ENCODE measurements around the gene GHRHR. TPM values are rescaled to one million over a fixed set of nuclear protein-coding genes. Genes with fewer than 3 reads are reported as not detected.

GHRHR gene
- polyA plus RNA-seq, 1 donor from 2014 or later: not detected

GRCh38 chr7:30956704-30957103 is 7.0 kb upstream of the GHRHR start:
- Histone ChIP-seq H3K4me3 (ENCODE audit: low read length) (no peak overlapping the region), H3K27ac (ENCODE audit: low read length) (no peak overlapping the region), H3K9ac (ENCODE audit: low read length) (no peak overlapping the region), H3K9me2 (ENCODE audit: insufficient read depth, low read length) (no peaks in the 10 kb centered on the region), H3F3A (ENCODE audit: insufficient read depth, low read length, poor library complexity, severe bottlenecking) (no peaks in the 10 kb centered on the region), H4K20me1 (ENCODE audit: insufficient read depth) (no peaks in the 10 kb centered on the region), H3K79me2 (replicated peaks; ENCODE audit: insufficient read depth, low read length) (no peaks in the 10 kb centered on the region), H3K36me3 (ENCODE audit: insufficient read depth, low read length) (no peaks in the 10 kb centered on the region), H3K9me3 (ENCODE audit: low read length) (no peaks in the 10 kb centered on the region), H2AFZ (ENCODE audit: low read depth, low read length) (no peak overlapping the region), H3K27me3 (ENCODE audit: insufficient read depth, low read depth, low read length) (no peaks in the 10 kb centered on the region), H3K4me2 (ENCODE audit: low read length) (no peak overlapping the region)
- TF ChIP-seq CTCF (IDR thresholded peaks at IDR 0.05; ENCODE audit: poor library complexity, severe bottlenecking) (no peak), SMC3 (conservative IDR thresholded peaks at IDR 0.05; ENCODE audit: poor library complexity) (no peak), RAD21 (conservative IDR thresholded peaks at IDR 0.05) (no peak), TAF1 (IDR thresholded peaks at IDR 0.05; ENCODE audit: low read depth) (no peak), MXI1 (conservative IDR thresholded peaks at IDR 0.05; ENCODE audit: poor library complexity, severe bottlenecking) (no peak), EP300 (conservative IDR thresholded peaks at IDR 0.05; ENCODE audit: poor library complexity, severe bottlenecking) (no peak), EZH2 (IDR thresholded peaks at IDR 0.05; ENCODE audit: borderline replicate concordance, insufficient read depth, low read length, poor library complexity, severe bottlenecking) (no peak), REST (IDR thresholded peaks at IDR 0.05; ENCODE audit: borderline replicate concordance) (no peak), POLR2AphosphoS5 (IDR thresholded peaks at IDR 0.05) (no peak)

GRCh38 chr7:30965372-30965771 is 1.6 kb downstream of the GHRHR start:
- Histone ChIP-seq H3K27ac (ENCODE audit: low read length) (no peak overlapping the region), H3K4me2 (ENCODE audit: low read length) (no peak overlapping the region), H3F3A (ENCODE audit: insufficient read depth, low read length, poor library complexity, severe bottlenecking) (no peaks in the 10 kb centered on the region), H3K9me3 (ENCODE audit: low read length) (no peaks in the 10 kb centered on the region), H3K9ac (ENCODE audit: low read length) (no peak overlapping the region), H4K20me1 (ENCODE audit: insufficient read depth) (no peaks in the 10 kb centered on the region), H3K27me3 (ENCODE audit: insufficient read depth, low read depth, low read length) (no peaks in the 10 kb centered on the region), H2AFZ (ENCODE audit: low read depth, low read length) (no peak overlapping the region), H3K4me3 (ENCODE audit: low read length) (no peak overlapping the region), H3K9me2 (ENCODE audit: insufficient read depth, low read length) (no peaks in the 10 kb centered on the region), H3K36me3 (ENCODE audit: insufficient read depth, low read length) (no peaks in the 10 kb centered on the region), H3K79me2 (replicated peaks; ENCODE audit: insufficient read depth, low read length) (no peaks in the 10 kb centered on the region)
- no peak for TF ChIP-seq REST (IDR thresholded peaks at IDR 0.05; ENCODE audit: borderline replicate concordance)
- TF ChIP-seq MXI1 (conservative IDR thresholded peaks at IDR 0.05; ENCODE audit: poor library complexity, severe bottlenecking): no peak
- no peak for TF ChIP-seq SMC3 (conservative IDR thresholded peaks at IDR 0.05; ENCODE audit: poor library complexity)
- no peak for TF ChIP-seq TAF1 (IDR thresholded peaks at IDR 0.05; ENCODE audit: low read depth)

Data from neural cell (in vitro differentiated cells).